GM19043 (cell line): ENCODE results near the gene WAC.

ENCODE experiments used
- ATAC-seq: cut with Tn5 transposase; IDR thresholded peaks from one replicate; pipeline ENCODE4 v1.9.1; 2021; ENCODE audit warnings: low read depth; ENCODE audit not compliant: unreplicated experiment

The WAC gene

GRCh38 chr10:28523725-28524252 is 9.1 kb upstream of the WAC start:
- ATAC-seq, result no peak

GRCh38 chr10:28530751-28531150 is 2.2 kb upstream of the WAC start:
- no peak for ATAC-seq

GRCh38 chr10:28533186-28533564 is 257 bp downstream of the WAC start:
- no peak for ATAC-seq

- no peak for ATAC-seq
These were observed 820 bp downstream of the WAC start for GRCh38 chr10:28533571-28534304.

- no peak for ATAC-seq
These were observed 2.9 kb downstream of the WAC start for GRCh38 chr10:28535846-28536245.

GRCh38 chr10:28538595-28538994 is 5.7 kb downstream of the WAC start:
- ATAC-seq, result no peak

- ATAC-seq, result no peak
These were observed 7.2 kb downstream of the WAC start for GRCh38 chr10:28540145-28540544.

DNA sequence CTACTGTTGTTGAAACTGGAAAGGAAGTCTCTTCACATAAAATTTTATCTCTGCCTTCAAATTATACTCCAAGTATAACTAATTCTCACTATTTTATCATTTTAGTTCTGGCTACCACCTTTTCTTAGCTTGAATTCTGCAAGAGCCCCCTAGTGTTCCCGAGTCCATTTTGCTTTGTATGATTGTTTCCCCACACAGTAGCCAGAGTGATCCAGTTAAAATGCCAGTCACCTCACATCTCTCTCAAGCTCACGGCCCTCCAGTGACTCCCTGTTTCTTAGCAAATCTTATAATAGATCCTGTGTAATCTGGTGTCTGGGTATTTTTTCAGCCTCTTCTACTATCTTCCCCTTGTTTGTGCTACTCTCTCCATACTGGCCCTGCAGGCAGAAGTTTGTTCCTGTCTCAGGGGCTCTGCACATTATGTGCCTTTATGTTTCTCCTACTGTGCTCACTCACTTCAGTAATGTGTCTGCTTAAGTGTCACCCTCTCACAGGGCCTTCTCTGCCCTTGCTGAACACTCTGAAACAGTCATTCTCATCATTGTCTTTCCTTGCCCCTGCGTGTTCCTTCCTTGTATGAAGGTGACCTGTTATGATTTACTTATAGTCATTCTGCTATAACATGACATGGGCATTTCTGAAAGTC is 8.9 kb downstream of the WAC start:
- no peak for ATAC-seq

DNA sequence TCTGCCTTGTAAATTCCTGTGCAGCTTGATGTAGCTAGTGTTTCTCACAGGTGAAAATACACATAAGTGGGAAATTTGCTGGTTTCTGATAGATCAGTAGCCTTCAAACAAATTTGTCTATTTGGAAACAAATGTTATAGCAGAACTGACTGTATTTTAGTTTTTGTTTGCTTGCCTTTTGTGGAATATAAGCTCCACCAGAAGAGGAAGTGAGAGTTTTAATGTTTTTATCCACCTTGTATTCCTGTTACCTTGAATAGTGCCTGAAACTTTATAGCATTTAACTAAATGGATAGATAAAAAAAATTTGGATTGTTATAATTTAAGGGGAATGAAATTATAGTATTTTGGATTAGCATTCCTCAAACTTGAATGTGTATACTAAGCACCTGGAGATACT is 9.8 kb downstream of the WAC start:
- ATAC-seq, result no peak

GRCh38 chr10:28544058-28544457 is 11.1 kb downstream of the WAC start:
- no peak for ATAC-seq

- ATAC-seq, result no peak
These were observed 13.2 kb downstream of the WAC start for GRCh38 chr10:28545967-28546644.

DNA sequence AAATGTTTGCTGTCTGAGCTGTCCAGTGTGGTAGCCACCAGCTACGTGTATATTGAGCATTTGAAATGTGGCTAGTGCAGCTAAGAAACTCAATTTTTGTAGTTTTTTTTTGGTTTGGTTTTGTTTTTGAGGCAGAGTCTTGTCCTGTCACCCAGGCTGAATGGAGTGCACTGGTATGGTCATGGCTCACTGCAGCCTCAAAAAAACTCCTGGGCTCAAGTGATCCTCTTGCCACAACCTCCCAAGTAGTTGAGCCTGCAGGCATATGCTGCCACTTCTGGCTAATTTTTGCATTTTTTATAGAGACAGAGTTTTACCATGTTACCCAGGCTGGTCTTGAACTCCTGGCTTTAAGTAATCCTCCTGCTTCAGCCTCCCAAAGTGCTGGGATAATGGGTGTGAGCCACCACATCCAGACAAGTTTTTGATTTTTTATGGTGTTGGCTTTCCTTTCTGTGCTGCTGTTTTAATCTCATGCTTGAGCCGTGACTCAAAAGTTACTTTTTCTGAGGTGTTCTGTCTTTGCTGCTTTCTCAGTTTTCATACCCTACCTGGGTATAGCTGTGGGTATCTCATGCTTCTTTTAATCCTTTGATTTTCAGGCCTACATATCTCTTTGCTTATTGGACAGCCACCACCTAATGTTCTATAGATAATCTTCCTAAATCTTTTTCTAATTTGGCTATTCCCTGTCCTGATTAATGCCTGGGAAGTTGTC is 16.0 kb downstream of the WAC start:
- ATAC-seq, result no peak

DNA sequence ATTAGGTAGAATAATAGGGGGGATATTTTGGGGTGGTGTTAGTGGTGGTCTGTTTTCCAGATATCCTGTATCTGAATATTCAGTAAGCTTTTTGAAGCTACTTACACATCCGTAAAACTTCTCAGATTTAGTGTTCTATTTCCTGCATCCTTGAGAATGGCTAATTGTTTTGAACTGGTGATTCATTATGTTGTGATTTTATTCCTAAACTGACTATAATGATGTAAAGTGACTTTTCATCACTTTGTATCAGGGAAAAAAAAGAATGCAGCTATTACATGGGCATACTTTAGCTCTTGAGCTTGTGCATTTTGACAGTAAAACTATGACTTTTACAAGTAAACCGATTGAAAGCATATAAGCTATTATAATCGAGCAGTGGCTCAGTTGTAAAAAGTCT is 18.2 kb downstream of the WAC start:
- no peak for ATAC-seq

GRCh38 chr10:28552775-28553174 is 19.9 kb downstream of the WAC start:
- no peak for ATAC-seq

- ATAC-seq, result no peak
These were observed 21.1 kb downstream of the WAC start for GRCh38 chr10:28554009-28554408.

DNA sequence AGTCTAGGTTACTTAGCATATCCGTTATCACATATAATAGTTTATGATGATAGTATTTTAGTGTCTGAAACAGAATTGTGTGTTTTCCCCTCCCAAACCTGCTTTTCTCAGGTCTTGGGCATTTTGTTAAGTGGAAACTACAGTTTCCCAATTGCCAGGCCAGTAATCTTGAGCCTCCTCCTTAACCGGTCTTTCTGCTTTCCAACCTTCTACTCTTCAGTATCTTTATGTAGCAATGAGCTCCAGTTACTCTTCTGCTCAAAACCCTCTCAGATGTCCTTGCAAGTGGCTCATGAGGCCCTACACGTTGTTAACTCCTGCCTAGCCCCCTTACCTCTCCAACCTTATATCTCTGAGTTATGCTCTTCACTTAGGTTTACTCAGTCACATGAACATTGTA is 22.0 kb downstream of the WAC start:
- no peak for ATAC-seq

GRCh38 chr10:28555358-28555757 is 22.4 kb downstream of the WAC start:
- ATAC-seq, result no peak

DNA sequence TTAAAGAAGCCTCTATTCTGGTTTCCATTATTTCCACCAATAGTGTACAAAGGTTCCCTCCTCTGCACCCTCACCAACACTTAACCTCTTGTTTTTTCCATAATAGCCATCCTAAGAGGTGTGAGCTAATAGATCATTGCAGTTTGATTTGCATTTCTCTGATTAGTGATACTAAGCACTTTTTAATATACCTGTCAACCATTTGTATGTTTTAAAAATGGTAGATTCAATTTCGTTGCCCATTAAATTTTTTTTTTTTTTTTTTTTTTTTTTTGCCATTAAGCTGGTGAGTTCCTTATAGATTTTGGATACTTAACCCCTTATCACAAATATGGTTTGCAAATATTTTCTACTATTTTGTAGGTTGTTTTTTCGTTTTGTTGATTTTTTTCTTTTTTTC is 23.2 kb downstream of the WAC start:
- no peak for ATAC-seq

DNA sequence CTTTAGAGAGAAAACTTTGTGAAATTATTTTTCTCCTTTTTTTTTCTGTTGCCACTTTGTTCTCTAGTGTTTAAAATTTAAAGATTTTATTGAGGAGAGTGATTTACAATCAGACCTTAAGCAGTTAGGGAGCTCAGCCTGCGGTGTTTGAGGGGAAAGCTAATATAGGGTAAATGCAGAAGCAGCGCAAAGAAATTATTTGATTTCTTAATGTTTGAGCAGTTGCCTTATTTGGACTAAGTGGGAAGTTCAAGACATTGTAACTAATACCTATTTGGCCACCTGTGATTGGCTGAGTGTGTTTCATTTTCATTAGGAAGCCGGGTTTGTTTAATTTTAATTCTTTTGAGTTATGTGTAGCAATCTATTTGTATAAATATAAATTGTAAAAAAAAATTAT is 25.3 kb downstream of the WAC start:
- ATAC-seq, result no peak

DNA sequence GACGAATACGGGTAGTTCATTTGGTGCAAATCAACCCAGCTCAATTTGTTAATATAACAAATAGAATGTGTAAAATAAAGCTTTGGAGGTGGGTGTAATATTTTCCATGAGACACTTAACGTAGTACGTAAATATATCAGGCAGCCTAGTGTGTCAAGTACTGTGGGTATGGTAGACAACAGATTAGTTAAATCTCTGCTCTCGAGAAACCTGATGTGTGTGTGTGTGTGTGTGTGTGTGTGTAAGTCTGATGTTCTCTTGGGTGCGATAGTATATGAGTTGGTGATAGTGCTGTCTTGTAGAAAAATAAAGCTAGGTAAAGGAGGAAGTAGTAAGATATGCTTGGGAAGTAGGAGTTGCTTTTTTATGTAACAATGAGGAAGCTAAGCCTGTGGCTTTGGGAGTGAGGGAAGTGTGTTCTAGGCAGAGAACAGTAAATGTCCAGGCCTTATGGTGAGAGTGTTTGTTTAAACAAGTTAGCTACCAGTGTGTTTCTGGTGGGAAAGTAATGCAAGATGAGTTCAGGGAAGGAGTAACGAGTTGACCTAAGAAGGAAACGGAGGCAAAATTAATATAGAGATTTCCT is 26.1 kb downstream of the WAC start:
- no peak for ATAC-seq

DNA sequence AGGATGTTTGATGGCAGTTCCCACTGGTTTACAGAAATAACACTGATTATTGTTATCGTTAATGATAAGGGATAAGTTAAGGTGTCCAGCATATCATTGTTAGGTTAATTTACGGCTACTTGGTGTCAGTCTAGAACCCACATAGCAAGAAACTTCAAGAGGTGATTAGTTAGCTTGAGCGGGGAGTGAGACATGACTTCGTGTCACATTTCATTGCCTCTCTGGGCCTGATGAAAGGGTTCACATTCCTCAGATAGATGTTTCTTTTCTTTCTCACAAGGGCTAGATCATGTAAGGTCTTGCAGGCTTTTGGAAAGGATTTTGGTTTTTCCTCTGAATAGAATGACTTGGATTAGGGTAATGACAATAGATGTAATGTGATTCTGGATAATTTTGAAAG is 26.7 kb downstream of the WAC start:
- ATAC-seq, result no peak
